DMS153 treated with DMSO at 0.1 percent for 48 hours (cell line): ENCODE data around the gene KRI1.

Experiments used
- DNase-seq: peaks from one replicate; lab custom pipeline; 2025; ENCODE audit not compliant: unreplicated experiment; lab: John Stamatoyannopoulos, UW

The KRI1 gene

DNA sequence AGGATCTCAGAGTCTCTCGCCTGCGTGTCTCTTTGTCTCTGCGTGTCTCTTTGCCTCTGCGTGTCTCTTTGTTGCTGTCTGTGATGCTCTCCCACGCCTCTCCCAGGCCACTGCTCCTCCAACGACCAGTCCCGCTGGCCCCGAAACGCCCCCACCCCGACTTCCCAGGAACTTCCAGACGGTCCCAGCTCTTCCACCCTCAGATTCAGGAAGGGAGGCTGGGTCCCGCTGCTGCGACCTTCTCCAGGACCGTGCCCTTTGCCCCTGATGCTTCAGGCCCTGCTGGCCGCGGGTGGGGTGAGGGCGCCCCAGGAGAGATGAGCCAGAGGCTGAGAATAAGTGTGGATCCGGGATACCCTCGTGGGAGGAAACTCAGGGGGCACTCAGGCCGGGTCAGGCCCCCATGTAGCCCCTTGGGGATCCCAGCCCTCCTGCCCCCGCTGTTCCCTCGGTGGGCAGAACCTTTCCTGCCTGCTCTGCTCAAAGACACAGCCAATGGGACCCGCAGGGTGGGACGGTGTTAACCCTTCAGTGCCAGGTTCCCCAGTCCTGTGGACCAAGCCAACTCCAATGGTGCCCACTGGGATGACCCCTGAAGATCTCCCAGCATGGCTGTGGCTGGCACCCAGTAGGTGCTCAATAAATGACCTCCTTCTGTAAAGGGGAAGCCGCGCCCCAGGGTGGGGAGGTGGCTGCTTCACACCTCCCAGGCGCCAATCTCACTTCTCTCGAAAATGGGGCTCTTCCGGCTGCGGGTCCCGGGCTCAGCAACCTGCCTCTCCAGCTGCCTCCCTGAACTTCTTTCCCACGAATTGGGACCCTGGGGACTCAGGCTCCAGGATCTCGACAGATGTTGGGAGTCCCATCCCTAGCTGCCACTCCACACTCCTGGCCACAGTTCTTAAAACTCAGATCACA, 47.1 kb downstream of the KRI1 start:
- DNase-seq: no peak

DNA sequence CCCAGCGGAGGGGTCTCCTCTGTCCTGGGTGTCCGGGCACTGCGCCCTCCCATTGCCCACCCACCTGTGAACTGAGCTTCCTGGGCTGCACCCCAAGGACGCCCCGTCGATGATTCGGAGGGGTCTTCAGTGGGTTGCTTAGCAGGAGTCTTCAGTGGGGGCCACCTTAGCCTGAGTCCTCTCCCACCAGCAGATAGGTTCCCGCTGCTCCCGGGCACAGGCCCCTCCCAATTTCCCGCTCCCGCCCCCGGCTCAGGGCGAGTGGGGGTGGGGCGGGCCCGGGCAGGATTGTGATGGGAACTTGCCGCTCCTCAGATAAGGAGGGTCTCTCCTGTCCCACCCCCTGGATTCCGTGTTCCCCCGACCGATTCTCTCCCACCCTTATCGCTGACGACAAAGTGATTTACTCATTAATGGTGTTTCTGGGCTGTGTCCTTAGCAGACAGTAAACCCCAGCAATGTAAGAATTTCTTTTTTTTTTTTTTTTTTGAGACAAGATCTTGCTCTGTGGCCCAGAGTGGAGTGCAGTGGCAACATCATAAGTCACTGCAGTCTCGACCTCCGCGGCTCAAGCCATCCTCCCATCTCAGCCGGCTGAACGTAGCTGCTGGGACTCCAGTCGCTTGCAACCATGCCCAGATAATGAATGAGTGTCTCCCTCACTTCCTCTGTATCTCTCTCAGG, 47.9 kb downstream of the KRI1 start:
- DNase-seq: no peak

GRCh38 chr19:10517361-10517759, 48.5 kb downstream of the KRI1 start, which contains the start of gene S1PR5:
Gene S1PR5 (minus strand): TSS chr19:10517447. CDS start chr19:10515011, 2,436 bp downstream.
- no peak for DNase-seq

GRCh38 chr19:10516671-10517286, 49.0 kb downstream of the KRI1 start:
- no peak for DNase-seq

- DNase-seq: no peak
These were observed 49.8 kb downstream of the KRI1 start for GRCh38 chr19:10516064-10516385.

GRCh38 chr19:10514211-10515145, 51.3 kb downstream of the KRI1 start:
- DNase-seq: no peak

DNA sequence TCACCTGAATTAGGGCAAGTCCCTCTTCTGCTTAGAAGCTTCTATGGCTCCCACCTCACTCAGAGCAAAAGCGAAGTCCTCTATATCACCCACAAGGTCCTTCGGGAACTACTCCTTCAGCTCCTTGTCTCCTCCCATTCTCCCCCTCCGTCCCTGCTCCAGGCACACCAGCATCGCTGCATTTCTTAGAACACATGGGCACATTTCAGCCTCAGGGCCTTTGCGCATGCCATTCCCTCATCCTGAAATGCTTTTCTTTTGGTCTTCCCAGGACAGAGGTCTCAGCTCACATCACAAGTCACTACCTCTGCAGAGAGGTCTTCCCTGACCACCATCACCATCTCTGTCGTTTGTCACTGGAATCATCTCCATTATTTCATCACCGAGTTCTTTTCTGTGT, 52.6 kb downstream of the KRI1 start:
- no peak for DNase-seq

DNA sequence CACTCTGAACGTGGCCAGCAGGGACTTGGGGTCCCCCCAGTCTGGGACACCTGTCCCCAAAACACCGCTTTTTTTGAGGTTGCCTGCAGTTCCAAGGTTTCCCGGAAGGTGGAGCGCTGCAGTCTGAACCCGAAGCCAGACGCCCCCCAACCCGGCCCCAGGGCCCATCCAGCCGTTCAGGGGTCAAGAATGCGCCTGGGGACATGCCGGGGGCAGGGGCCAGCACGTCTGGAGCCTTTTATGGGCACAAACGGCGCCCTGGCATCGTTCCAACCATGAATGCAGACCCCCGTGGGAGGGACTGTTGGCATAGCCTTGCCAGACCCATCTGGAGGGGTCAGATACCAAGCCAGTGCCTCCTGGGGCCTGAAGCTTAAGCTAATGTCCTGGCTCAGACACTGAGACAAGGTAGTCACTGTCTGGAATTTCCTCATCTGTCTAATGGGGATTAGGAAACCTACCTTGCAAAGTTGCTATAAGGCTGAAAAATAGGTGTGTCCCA, 55.5 kb downstream of the KRI1 start:
- DNase-seq: no peak

DNA sequence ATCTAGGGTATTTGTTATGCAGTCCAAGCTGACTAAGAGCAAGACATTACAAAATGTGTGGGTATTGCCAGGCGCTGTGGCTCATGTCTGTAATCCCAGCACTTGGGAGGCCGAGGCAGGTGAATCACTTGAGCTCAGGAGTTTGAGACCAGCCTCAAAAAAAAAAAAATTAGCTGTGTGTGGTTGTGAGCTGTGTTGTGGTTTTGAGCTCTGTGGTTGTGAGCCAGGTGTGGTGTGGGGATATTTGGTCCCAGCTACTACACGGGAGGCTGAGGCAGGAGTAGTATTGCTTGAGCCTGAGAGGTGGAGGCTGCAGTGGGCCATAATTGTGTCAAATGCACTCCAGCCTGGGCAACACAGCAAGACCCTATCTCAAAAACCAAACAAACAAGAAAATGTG, 57.1 kb downstream of the KRI1 start:
- no peak for DNase-seq

DNA sequence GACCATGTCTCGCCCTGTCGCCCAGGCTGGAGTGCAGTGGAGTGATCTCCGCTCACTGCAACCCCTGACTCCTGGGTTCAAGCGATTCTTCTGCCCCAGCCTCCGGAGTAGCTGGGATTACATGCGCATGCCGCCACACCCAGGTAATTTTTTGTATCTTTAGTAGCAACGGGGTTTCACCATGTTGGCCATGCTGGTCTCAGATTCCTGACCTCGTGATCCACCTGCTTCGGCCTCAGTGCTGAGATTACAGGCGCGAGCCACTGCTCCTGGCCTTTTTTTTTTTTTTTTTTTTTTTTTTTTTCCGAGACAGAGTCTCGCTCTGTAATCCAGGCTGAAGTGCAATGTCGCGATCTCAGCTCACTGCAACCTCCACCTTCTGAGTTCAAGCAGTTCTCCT, 57.8 kb downstream of the KRI1 start:
- no peak for DNase-seq

DNA sequence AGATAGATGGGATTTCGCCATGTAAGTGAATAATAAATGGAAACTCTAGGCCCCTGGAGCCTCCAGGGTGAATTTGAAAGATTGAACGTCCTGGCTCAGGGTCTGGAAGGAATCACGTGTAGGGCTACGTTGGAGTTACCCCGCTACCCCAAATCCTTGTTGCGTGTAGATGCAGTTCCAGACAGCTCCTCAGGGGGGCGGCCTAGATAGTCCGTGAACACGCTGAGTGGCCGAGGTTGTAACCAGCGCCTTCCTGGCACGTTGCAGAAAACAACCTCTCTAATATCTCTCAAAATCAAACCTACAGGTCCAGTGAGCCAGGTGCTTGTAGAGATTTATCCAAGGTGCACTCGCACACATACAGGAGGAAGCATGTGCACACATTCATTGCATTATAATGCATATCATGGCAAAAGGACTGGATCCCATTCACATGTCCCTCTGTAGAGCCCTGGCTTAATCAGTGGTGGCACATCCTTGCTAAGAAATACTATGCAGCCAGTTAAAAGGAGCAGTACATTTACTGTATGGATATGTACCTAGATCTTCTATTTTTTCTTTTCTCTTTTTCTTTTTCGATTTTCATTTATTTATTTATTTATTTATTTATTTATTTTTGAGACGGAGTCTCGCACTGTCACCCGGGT, 60.1 kb downstream of the KRI1 start:
- no peak for DNase-seq
